SK-N-SH (cell line): Measurements from ENCODE around the gene NAA30.

Source experiments
- CHD2 ChIP-seq: fragments of 150-350 bp; IDR thresholded peaks from 2 replicates; pipeline ENCODE4 v1.6.1; 2018; ENCODE audit warnings: low read length; ENCODE audit not compliant: partially characterized antibody
- EP300 ChIP-seq, 2 experiments: IDR thresholded peaks; 2 replicates each; pipeline versions ENCODE4 v1.4.0 to v1.6.1; 2012; ENCODE audit warnings: borderline replicate concordance in 1 of 2, low read depth in 1 of 2, low read length in 1 of 2
- JUND ChIP-seq: IDR thresholded peaks from 2 replicates; pipeline ENCODE4 v1.4.0; 2012
- RAD21 ChIP-seq: IDR thresholded peaks from 2 replicates; pipeline ENCODE4 v1.6.1; 2012; ENCODE audit warnings: mild to moderate bottlenecking, low read length
- TF ChIP-seq, protein P1 (sequence below): IDR thresholded peaks from 2 replicates; pipeline ENCODE4 v1.4.0; 2012; ENCODE audit warnings: low read depth
- TF ChIP-seq, protein P2 (sequence below): fragments of 200-600 bp; sonication (generic); IDR thresholded peaks from 2 replicates; pipeline ENCODE4 v1.6.1; 2017; ENCODE audit warnings: antibody characterized with exemption, mild to moderate bottlenecking, moderate library complexity
- TF ChIP-seq, protein P3 (sequence below): IDR thresholded peaks from 2 replicates; pipeline ENCODE4; 2012

DNA sequence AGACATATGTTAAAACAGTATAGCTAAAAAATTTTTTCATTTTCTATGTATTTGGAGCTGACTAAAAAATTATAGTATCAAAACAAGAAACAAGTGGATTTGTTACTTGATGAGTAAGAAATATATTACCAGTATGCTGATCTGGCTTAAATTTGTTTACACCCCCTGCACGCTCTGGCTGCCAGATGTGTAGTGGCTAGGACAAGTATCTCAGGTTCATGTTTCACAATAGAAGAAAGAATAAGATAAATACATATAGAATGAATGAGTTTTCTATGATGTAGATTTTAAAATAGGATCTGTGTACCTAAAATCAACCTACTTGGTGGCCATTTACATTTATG lies 13.1 kb downstream of the NAA30 start:
- TF ChIP-seq, protein P1, sequence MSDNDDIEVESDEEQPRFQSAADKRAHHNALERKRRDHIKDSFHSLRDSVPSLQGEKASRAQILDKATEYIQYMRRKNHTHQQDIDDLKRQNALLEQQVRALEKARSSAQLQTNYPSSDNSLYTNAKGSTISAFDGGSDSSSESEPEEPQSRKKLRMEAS: no peak
- TF ChIP-seq, protein P2, sequence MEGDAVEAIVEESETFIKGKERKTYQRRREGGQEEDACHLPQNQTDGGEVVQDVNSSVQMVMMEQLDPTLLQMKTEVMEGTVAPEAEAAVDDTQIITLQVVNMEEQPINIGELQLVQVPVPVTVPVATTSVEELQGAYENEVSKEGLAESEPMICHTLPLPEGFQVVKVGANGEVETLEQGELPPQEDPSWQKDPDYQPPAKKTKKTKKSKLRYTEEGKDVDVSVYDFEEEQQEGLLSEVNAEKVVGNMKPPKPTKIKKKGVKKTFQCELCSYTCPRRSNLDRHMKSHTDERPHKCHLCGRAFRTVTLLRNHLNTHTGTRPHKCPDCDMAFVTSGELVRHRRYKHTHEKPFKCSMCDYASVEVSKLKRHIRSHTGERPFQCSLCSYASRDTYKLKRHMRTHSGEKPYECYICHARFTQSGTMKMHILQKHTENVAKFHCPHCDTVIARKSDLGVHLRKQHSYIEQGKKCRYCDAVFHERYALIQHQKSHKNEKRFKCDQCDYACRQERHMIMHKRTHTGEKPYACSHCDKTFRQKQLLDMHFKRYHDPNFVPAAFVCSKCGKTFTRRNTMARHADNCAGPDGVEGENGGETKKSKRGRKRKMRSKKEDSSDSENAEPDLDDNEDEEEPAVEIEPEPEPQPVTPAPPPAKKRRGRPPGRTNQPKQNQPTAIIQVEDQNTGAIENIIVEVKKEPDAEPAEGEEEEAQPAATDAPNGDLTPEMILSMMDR: no peak
- TF ChIP-seq EP300 (IDR thresholded peaks at IDR 0.05; ENCODE audit: borderline replicate concordance in 1 of 2, low read depth in 1 of 2, low read length in 1 of 2): no peak
- no peak for TF ChIP-seq RAD21
- TF ChIP-seq CHD2: no peak
- TF ChIP-seq, protein P3, sequence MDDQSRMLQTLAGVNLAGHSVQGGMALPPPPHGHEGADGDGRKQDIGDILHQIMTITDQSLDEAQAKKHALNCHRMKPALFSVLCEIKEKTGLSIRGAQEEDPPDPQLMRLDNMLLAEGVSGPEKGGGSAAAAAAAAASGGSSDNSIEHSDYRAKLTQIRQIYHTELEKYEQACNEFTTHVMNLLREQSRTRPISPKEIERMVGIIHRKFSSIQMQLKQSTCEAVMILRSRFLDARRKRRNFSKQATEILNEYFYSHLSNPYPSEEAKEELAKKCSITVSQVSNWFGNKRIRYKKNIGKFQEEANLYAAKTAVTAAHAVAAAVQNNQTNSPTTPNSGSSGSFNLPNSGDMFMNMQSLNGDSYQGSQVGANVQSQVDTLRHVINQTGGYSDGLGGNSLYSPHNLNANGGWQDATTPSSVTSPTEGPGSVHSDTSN: no peak
- no peak for TF ChIP-seq JUND
